HepG2 (cell line): ENCODE results near the gene FGF4. TPM values are rescaled to one million over a fixed set of nuclear protein-coding genes. Genes with fewer than 3 reads are reported as not detected.

Source experiments
- ATAC-seq: fragments of 200-7000 bp; cut with Tn5 transposase; 3 replicates; pipeline ENCODE4 v1.9.1; 2020; ENCODE audit warnings: mild to moderate bottlenecking, moderate library complexity
- BruUV-seq: library from RNA; stranded (reverse); fragments of 400-500 nt; replicated peaks from 2 replicates; lab custom pipeline; 2021; lab: Mats Ljungman, UMichigan
- CTCF ChIA-PET: fragments of 300-600 bp; formaldehyde crosslinking; extraction: SDS; loops from one replicate; lab custom pipeline; 2021; ENCODE audit warnings: low total read pairs, inconsistent platforms, low intra/inter-chr PET ratio; lab: Yijun Ruan, JAX
- POLR2A ChIA-PET: fragments of 350-600 bp; sonication (Branson Sonifier 250); formaldehyde crosslinking; loops from one replicate; lab custom pipeline; 2020; ENCODE audit warnings: antibody characterized with exemption, inconsistent platforms; lab: Yijun Ruan, JAX
- DNase-seq: peaks from one replicate; pipeline ENCODE4 v3.0.0-alpha.2; 2015; ENCODE audit warnings: low spot score
- FAIRE-seq: peaks from 3 replicates; lab custom pipeline; 2011; peaks lifted over from hg19 to GRCh38; lab: Jason Lieb, UNC
- H2AFZ ChIP-seq: one replicate; pipeline ENCODE4 v1.6.1; 2011; ENCODE audit warnings: low read length, inconsistent platforms
- H3K27ac ChIP-seq: fragments of 300-600 bp; 3 replicates; pipeline ENCODE4 v1.8.0; 2011; ENCODE audit warnings: mixed run types, mild to moderate bottlenecking, mixed read lengths, low read length, inconsistent platforms; ENCODE audit not compliant: insufficient read depth; ENCODE audit errors: extremely low read length
- H3K27me3 ChIP-seq, 2 experiments: fragments of 200-600 bp in 1 of 2; 2 replicates in 1 of 2; 3 replicates in 1 of 2; pipeline versions ENCODE4 v1.6.0 to v1.8.0; 2011; ENCODE audit warnings: low read length in 2 of 2, mild to moderate bottlenecking in 2 of 2, moderate library complexity in 2 of 2, inconsistent platforms in 1 of 2; ENCODE audit not compliant: insufficient read depth in 2 of 2, control insufficient read depth in 1 of 2
- H3K36me3 ChIP-seq, 2 experiments: fragments of 200-600 bp in 1 of 2; replicated peaks in 1 of 2; 2 replicates in 1 of 2; 3 replicates in 1 of 2; pipeline versions ENCODE4 v1.5.1 to v1.8.0; 2011; ENCODE audit warnings: low read length in 2 of 2, inconsistent platforms in 1 of 2; ENCODE audit not compliant: insufficient read depth in 2 of 2, control insufficient read depth in 1 of 2
- H3K4me1 ChIP-seq: 2 replicates; pipeline ENCODE4 v1.5.1; 2012; ENCODE audit warnings: low read length, inconsistent platforms; ENCODE audit not compliant: insufficient read depth
- H3K4me2 ChIP-seq: 2 replicates; pipeline ENCODE4 v1.6.0; 2011; ENCODE audit warnings: low read depth, low read length, inconsistent platforms
- H3K4me3 ChIP-seq, 3 experiments: fragments of 200-600 bp in 1 of 3; sonication (generic), shearing (Covaris generic) in 1 of 3; replicated peaks in 1 of 3; 2 replicates each; pipeline ENCODE4 v1.5.1; 2011 to 2016; ENCODE audit warnings: low read length in 3 of 3, inconsistent platforms in 2 of 3, low read depth in 2 of 3, mild to moderate bottlenecking in 2 of 3, control low read depth in 1 of 3, mixed read lengths in 1 of 3; ENCODE audit not compliant: insufficient read depth in 1 of 3
- H3K79me2 ChIP-seq: one replicate; pipeline ENCODE4 v1.6.1; 2011; ENCODE audit warnings: low read length, inconsistent platforms; ENCODE audit not compliant: insufficient read depth
- H3K9ac ChIP-seq: 2 replicates; pipeline ENCODE4 v1.6.0; 2011; ENCODE audit warnings: mild to moderate bottlenecking, low read depth, low read length, inconsistent platforms; ENCODE audit not compliant: insufficient read depth
- H3K9me3 ChIP-seq: 2 replicates; pipeline ENCODE4 v1.5.1; 2012; ENCODE audit warnings: mild to moderate bottlenecking, low read length
- H4K20me1 ChIP-seq: 2 replicates; pipeline ENCODE4 v1.6.0; 2011; ENCODE audit warnings: inconsistent platforms, mild to moderate bottlenecking, low read length, moderate library complexity; ENCODE audit not compliant: insufficient read depth
- CREM ChIP-seq, 2 experiments: sonication (generic) in 1 of 2; formaldehyde crosslinking in 1 of 2; IDR thresholded peaks; 2 replicates each; pipeline versions ENCODE4 v1.4.0 to v1.6.1; 2016 to 2020; ENCODE audit warnings: antibody characterized with exemption in 1 of 2, mild to moderate bottlenecking in 1 of 2, missing genetic modification reagents in 1 of 2
- ELF3 ChIP-seq: IDR thresholded peaks from 2 replicates; pipeline ENCODE4 v1.6.1; 2016; ENCODE audit warnings: missing genetic modification reagents, missing compliant biosample characterization
- HCFC1 ChIP-seq: fragments of 150-350 bp; IDR thresholded peaks from 2 replicates; pipeline ENCODE4 v1.6.1; 2014; ENCODE audit warnings: low read depth, low read length
- TCF7L2 ChIP-seq: IDR thresholded peaks from 2 replicates; pipeline ENCODE4 v1.6.1; 2011; ENCODE audit warnings: mild to moderate bottlenecking, low read depth, low read length, moderate library complexity
- ZBTB7B ChIP-seq: sonication (generic); formaldehyde crosslinking; IDR thresholded peaks from 2 replicates; pipeline ENCODE4 v1.4.0; 2020; ENCODE audit warnings: missing genetic modification reagents
- ZNF616 ChIP-seq: sonication (generic); formaldehyde crosslinking; IDR thresholded peaks from 2 replicates; pipeline ENCODE4 v1.5.0; 2020; ENCODE audit warnings: low read depth, mild to moderate bottlenecking, missing genetic modification reagents
- WGBS: methylation state at CpG from one replicate; pipeline ENCODE4 v1.1.6; 2017; ENCODE audit warnings: low lambda C conversion rate; 5-methylcytosine and 5-hydroxymethylcytosine counted together
- in situ Hi-C: cut with HindIII; loops from 2 replicates; pipeline ENCODE4 v1.10.0; 2017; ENCODE audit warnings: low pct_unique_long_range_greater_than_20kb; ENCODE audit not compliant: extremely low pct_ligation_motif_present
- intact Hi-C: fragments of 100-400 bp; cut with micrococcal nuclease; formaldehyde crosslinking; loops from one replicate; pipeline ENCODE4 v1.10.0; 2022; ENCODE audit not compliant: unreplicated experiment
- polyA plus RNA-seq, 8 experiments: library from polyadenylated mRNA; depleted of rRNA in 3 of 8; stranded (reverse) in 7 of 8; unstranded in 1 of 8; fragments of >200 nt; fragmentation: Illumina TruSeq in 4 of 8; extraction: Trizol in 4 of 8; gene quantifications; 2 replicates each; pipeline versions ENCODE4 v1.2.1 to v1.2.3, GENCODE V29; 2011 to 2016; ENCODE audit warnings: low read depth in 4 of 8, missing spikeins in 1 of 8, mixed read lengths in 1 of 8; ENCODE audit not compliant: insufficient read depth in 1 of 8
- total RNA-seq, 5 experiments: library from RNA; depleted of rRNA; stranded (reverse); fragments of >200 nt; fragmentation: Illumina TruSeq; extraction: Trizol; gene quantifications; 2 replicates each; pipeline ENCODE4 v1.2.3, GENCODE V29; 2016; ENCODE audit warnings: low read depth in 1 of 5
- TF ChIP-seq, protein P1 (sequence below): sonication (generic); formaldehyde crosslinking; IDR thresholded peaks from 2 replicates; pipeline ENCODE4 v1.4.0; 2020; ENCODE audit warnings: mild to moderate bottlenecking, missing genetic modification reagents
- TF ChIP-seq, protein P2 (sequence below): sonication (generic); formaldehyde crosslinking; IDR thresholded peaks from 2 replicates; pipeline ENCODE4 v1.5.0; 2020; ENCODE audit warnings: missing genetic modification reagents, mild to moderate bottlenecking, borderline replicate concordance

Gene FGF4
- total and polyA plus RNA-seq, 2 of the 13 experiments (the other 11 are each of a cell fraction or from before 2014, with no cell fraction given), result not detected

GRCh38 chr11:69760319-69760718 lies 14.8 kb downstream of the FGF4 start (continued):
- no peak for TF ChIP-seq ZNF616

GRCh38 chr11:69752890-69753289 lies 22.3 kb downstream of the FGF4 start:
- no peak for DNase-seq
- in situ Hi-C loops, result no loop called here
- H3K27ac ChIP-seq, result no peak overlapping the region
- ChIA-PET CTCF (no interaction called here), POLR2A (no interaction called here)
- FAIRE-seq, result no peak
- no peaks in the 10 kb centered on the region for H3K79me2 ChIP-seq
- H3K9ac ChIP-seq, result no peak overlapping the region
- no peak for TF ChIP-seq TCF7L2
- TF ChIP-seq, protein P1, sequence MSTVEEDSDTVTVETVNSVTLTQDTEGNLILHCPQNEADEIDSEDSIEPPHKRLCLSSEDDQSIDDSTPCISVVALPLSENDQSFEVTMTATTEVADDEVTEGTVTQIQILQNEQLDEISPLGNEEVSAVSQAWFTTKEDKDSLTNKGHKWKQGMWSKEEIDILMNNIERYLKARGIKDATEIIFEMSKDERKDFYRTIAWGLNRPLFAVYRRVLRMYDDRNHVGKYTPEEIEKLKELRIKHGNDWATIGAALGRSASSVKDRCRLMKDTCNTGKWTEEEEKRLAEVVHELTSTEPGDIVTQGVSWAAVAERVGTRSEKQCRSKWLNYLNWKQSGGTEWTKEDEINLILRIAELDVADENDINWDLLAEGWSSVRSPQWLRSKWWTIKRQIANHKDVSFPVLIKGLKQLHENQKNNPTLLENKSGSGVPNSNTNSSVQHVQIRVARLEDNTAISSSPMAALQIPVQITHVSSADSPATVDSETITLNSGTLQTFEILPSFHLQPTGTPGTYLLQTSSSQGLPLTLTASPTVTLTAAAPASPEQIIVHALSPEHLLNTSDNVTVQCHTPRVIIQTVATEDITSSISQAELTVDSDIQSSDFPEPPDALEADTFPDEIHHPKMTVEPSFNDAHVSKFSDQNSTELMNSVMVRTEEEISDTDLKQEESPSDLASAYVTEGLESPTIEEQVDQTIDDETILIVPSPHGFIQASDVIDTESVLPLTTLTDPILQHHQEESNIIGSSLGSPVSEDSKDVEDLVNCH (CRISPR knock-in tag), result no peak
- TF ChIP-seq HCFC1, result no peak
- TF ChIP-seq ELF3 (CRISPR knock-in tag), result no peak
- no peak for TF ChIP-seq CREM (IDR thresholded peaks at IDR 0.05)
- no peak for TF ChIP-seq CREM (CRISPR knock-in tag; IDR thresholded peaks at IDR 0.05)
- TF ChIP-seq, protein P2, sequence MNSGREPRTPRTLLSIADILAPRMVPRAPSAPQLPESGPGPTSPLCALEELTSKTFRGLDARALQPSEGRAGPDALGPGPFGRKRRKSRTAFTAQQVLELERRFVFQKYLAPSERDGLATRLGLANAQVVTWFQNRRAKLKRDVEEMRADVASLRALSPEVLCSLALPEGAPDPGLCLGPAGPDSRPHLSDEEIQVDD, result no peak
- no peak for TF ChIP-seq ZBTB7B (CRISPR knock-in tag)
- TF ChIP-seq, all 625 proteins: peak for 0
- no peak for ATAC-seq
- intact Hi-C loops, result no loop called here
- Histone ChIP-seq H3K4me3 (no peak overlapping the region), H4K20me1 (no peaks in the 10 kb centered on the region), H3K36me3 (no peaks in the 10 kb centered on the region), H3K27me3 (peaks cover 3 to 20% of the 10 kb centered on the region in 2 experiments; a peak in 4 of 5 replicates), H3K4me1 (no peaks in the 10 kb centered on the region), H3K4me2 (no peak overlapping the region), H2AFZ (no peak overlapping the region), H3K9me3 (no peaks in the 10 kb centered on the region)
- BruUV-seq, result no TSS peak
- WGBS, result 0% methylated on average over 3 of the region's 4 CpGs
